Measurements from ENCODE around the gene XRCC6. TPM values are rescaled to one million over a fixed set of nuclear protein-coding genes. Genes with fewer than 3 reads are reported as not detected.
"Not testable (repeated sequence)": the region's sequence is repeated elsewhere in the genome, so short reads cannot be mapped to it uniquely, and the experiment has no call there.

The XRCC6 gene
- total RNA-seq, 1 experiment from 2014 or later, result 474 TPM

DNA sequence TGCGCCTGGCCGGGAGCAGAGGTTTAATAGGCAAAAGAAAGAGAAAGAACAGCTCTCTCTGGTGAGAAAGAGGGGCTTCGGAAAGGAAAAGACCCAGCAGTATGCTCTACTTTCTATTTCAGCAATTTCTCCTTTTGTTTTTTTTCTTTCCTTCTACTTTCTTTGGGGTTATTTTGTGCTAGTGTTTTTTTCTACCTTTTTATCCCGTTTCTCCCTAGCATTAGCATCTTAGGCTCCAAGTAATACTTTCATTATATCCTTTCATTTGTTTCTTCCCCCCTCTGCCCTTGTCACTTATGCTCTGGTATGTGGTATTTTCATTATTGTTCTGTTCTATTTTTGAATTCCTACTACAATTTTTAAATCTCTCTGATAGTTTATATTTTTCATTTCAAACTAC lies 63.1 kb downstream of the XRCC6 start (continued):
- TF ChIP-seq, protein P1, sequence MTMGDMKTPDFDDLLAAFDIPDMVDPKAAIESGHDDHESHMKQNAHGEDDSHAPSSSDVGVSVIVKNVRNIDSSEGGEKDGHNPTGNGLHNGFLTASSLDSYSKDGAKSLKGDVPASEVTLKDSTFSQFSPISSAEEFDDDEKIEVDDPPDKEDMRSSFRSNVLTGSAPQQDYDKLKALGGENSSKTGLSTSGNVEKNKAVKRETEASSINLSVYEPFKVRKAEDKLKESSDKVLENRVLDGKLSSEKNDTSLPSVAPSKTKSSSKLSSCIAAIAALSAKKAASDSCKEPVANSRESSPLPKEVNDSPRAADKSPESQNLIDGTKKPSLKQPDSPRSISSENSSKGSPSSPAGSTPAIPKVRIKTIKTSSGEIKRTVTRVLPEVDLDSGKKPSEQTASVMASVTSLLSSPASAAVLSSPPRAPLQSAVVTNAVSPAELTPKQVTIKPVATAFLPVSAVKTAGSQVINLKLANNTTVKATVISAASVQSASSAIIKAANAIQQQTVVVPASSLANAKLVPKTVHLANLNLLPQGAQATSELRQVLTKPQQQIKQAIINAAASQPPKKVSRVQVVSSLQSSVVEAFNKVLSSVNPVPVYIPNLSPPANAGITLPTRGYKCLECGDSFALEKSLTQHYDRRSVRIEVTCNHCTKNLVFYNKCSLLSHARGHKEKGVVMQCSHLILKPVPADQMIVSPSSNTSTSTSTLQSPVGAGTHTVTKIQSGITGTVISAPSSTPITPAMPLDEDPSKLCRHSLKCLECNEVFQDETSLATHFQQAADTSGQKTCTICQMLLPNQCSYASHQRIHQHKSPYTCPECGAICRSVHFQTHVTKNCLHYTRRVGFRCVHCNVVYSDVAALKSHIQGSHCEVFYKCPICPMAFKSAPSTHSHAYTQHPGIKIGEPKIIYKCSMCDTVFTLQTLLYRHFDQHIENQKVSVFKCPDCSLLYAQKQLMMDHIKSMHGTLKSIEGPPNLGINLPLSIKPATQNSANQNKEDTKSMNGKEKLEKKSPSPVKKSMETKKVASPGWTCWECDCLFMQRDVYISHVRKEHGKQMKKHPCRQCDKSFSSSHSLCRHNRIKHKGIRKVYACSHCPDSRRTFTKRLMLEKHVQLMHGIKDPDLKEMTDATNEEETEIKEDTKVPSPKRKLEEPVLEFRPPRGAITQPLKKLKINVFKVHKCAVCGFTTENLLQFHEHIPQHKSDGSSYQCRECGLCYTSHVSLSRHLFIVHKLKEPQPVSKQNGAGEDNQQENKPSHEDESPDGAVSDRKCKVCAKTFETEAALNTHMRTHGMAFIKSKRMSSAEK (CRISPR knock-in tag; IDR thresholded peaks at IDR 0.05; ENCODE audit: borderline replicate concordance), result no peak
- no peak for TF ChIP-seq CREB1 (CRISPR knock-in tag; IDR thresholded peaks at IDR 0.05)

DNA sequence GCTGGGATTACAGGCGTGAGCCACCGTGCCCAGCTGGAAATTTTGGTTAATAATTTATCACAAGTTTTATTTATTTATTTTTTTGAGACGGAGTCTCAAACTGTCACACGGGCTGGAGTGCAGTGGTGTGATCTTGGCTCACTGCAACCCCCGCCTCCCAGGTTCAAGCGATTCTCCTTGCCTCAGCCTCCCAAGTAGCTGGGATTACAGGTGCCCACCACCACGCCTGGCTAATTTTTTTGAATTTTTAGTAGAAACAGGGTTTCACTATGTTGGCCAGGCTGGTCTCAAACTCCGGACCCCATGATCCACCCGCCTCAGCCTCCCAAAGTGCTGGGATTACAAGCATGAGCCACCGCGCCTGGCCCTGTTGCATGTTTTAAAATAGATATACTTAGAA lies 65.8 kb downstream of the XRCC6 start:
- CTCF ChIA-PET, result interaction anchor here (1.4 to 5.4 kb wide), 3 partner anchors 10 to 239 kb away, joined by 4 to 52 read pairs (median 27); no protein-coding TSS in a partner anchor
- ATAC-seq; H3K27me3 Mint-ChIP-seq (ENCODE audit: low read depth); DNase-seq (ENCODE audit: low spot score); POLR2A ChIA-PET; H3K9me3 Mint-ChIP-seq; H3K36me3 Mint-ChIP-seq; H3K27ac Mint-ChIP-seq: not testable (repeated sequence)
- H3K4me1 Mint-ChIP-seq, result peaks cover 11% of the 10 kb centered on the region
- H3K4me3 Mint-ChIP-seq, result peak overlapping the region; percentile 82

GRCh38 chr22:41687901-41688364 lies 66.8 kb downstream of the XRCC6 start:
- H3K27ac Mint-ChIP-seq, result peak overlapping the region; percentile 18; the same call in 1 of the 2 replicates
- TF ChIP-seq, protein P2, sequence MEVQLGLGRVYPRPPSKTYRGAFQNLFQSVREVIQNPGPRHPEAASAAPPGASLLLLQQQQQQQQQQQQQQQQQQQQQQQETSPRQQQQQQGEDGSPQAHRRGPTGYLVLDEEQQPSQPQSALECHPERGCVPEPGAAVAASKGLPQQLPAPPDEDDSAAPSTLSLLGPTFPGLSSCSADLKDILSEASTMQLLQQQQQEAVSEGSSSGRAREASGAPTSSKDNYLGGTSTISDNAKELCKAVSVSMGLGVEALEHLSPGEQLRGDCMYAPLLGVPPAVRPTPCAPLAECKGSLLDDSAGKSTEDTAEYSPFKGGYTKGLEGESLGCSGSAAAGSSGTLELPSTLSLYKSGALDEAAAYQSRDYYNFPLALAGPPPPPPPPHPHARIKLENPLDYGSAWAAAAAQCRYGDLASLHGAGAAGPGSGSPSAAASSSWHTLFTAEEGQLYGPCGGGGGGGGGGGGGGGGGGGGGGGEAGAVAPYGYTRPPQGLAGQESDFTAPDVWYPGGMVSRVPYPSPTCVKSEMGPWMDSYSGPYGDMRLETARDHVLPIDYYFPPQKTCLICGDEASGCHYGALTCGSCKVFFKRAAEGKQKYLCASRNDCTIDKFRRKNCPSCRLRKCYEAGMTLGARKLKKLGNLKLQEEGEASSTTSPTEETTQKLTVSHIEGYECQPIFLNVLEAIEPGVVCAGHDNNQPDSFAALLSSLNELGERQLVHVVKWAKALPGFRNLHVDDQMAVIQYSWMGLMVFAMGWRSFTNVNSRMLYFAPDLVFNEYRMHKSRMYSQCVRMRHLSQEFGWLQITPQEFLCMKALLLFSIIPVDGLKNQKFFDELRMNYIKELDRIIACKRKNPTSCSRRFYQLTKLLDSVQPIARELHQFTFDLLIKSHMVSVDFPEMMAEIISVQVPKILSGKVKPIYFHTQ (CRISPR knock-in tag; IDR thresholded peaks at IDR 0.05), result no peak
- TF ChIP-seq, protein P3, sequence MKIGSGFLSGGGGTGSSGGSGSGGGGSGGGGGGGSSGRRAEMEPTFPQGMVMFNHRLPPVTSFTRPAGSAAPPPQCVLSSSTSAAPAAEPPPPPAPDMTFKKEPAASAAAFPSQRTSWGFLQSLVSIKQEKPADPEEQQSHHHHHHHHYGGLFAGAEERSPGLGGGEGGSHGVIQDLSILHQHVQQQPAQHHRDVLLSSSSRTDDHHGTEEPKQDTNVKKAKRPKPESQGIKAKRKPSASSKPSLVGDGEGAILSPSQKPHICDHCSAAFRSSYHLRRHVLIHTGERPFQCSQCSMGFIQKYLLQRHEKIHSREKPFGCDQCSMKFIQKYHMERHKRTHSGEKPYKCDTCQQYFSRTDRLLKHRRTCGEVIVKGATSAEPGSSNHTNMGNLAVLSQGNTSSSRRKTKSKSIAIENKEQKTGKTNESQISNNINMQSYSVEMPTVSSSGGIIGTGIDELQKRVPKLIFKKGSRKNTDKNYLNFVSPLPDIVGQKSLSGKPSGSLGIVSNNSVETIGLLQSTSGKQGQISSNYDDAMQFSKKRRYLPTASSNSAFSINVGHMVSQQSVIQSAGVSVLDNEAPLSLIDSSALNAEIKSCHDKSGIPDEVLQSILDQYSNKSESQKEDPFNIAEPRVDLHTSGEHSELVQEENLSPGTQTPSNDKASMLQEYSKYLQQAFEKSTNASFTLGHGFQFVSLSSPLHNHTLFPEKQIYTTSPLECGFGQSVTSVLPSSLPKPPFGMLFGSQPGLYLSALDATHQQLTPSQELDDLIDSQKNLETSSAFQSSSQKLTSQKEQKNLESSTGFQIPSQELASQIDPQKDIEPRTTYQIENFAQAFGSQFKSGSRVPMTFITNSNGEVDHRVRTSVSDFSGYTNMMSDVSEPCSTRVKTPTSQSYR (CRISPR knock-in tag; IDR thresholded peaks at IDR 0.05), result no peak
- TF ChIP-seq PRRX2 (CRISPR knock-in tag; IDR thresholded peaks at IDR 0.05) (no peak), KAT7 (CRISPR knock-in tag; IDR thresholded peaks at IDR 0.05; ENCODE audit: borderline replicate concordance) (no peak), TEAD4 (CRISPR knock-in tag; IDR thresholded peaks at IDR 0.05) (no peak), SMAD4 (CRISPR knock-in tag; IDR thresholded peaks at IDR 0.05) (no peak), NFYB (CRISPR knock-in tag; conservative IDR thresholded peaks at IDR 0.05; ENCODE audit: low read depth) (no peak), FOXJ3 (CRISPR knock-in tag; IDR thresholded peaks at IDR 0.05; ENCODE audit: borderline replicate concordance) (no peak), NFE2L1 (CRISPR knock-in tag; IDR thresholded peaks at IDR 0.05) (no peak), JAZF1 (CRISPR knock-in tag; IDR thresholded peaks at IDR 0.05) (no peak), SOX15 (CRISPR knock-in tag; IDR thresholded peaks at IDR 0.05) (no peak), ZNF416 (CRISPR knock-in tag; IDR thresholded peaks at IDR 0.05) (no peak), SMAD3 (CRISPR knock-in tag; IDR thresholded peaks at IDR 0.05; ENCODE audit: borderline replicate concordance) (no peak)
- H3K27me3 Mint-ChIP-seq (ENCODE audit: low read depth), result no peaks in the 10 kb centered on the region
- ATAC-seq (peak; percentile 23), DNase-seq (ENCODE audit: low spot score) (no peak)
- H3K9me3 Mint-ChIP-seq, result no peaks in the 10 kb centered on the region
- no peaks in the 10 kb centered on the region for H3K36me3 Mint-ChIP-seq
- ChIA-PET CTCF (interaction anchor here (1.2 to 5.4 kb wide), 5 partner anchors 9 to 253 kb away, joined by 4 to 52 read pairs (median 5); no protein-coding TSS in a partner anchor), POLR2A (interaction anchor here (0.6 to 2.3 kb wide), 2 partner anchors 12 to 21 kb away, joined by 4 to 7 read pairs; no protein-coding TSS in a partner anchor)
- H3K4me3 Mint-ChIP-seq, result peak overlapping the region; percentile 82
- H3K4me1 Mint-ChIP-seq, result peaks cover 11% of the 10 kb centered on the region
